Left lung (tissue), 10 donors: ENCODE data around the gene GFM1. TPM values are rescaled to one million over a fixed set of nuclear protein-coding genes. Genes with fewer than 3 reads are reported as not detected.

Experiments used
- ATAC-seq: fragments of 200-7000 bp; cut with Tn5 transposase; one replicate; pipeline ENCODE4 v1.9.1; 2020; ENCODE audit warnings: moderate library complexity
- DNase-seq, 4 donors: peaks; one replicate each; pipeline ENCODE4 v3.0.0-alpha.2; 2013 to 2020
- H3K27ac ChIP-seq, 2 donors: fragments of 200-600 bp; sonication (generic) in 1 of 2; one replicate each; pipeline versions ENCODE4 v1.5.0 to v1.8.0; 2020 to 2021
- H3K27me3 ChIP-seq, 2 donors: fragments of 200-600 bp; sonication (generic) in 1 of 2; one replicate each; pipeline versions ENCODE4 v1.5.0 to v1.8.0; 2020 to 2021
- H3K36me3 ChIP-seq, 2 donors: fragments of 200-600 bp; sonication (generic) in 1 of 2; one replicate each; pipeline versions ENCODE4 v1.5.0 to v1.8.0; 2020 to 2021
- H3K4me1 ChIP-seq, 2 donors: fragments of 200-600 bp; one replicate each; pipeline ENCODE4 v1.8.0; 2021
- H3K4me3 ChIP-seq, 2 donors: fragments of 200-600 bp; sonication (generic) in 1 of 2; one replicate each; pipeline versions ENCODE4 v1.5.0 to v1.8.0; 2020 to 2021; ENCODE audit warnings: mild to moderate bottlenecking in 1 of 2
- H3K9me3 ChIP-seq, 2 donors: fragments of 200-600 bp; sonication (generic) in 1 of 2; one replicate each; pipeline versions ENCODE4 v1.5.0 to v1.8.0; 2020 to 2021
- CTCF ChIP-seq, 2 donors: fragments of 200-600 bp; sonication (generic) in 1 of 2; IDR thresholded peaks; one replicate each; pipeline versions ENCODE4 v1.5.0 to v1.8.0; 2021; ENCODE audit warnings: antibody characterized with exemption in 2 of 2
- intact Hi-C, 2 donors: fragments of 100-400 bp; cut with DNase I; formaldehyde crosslinking; loops; one replicate each; pipeline versions ENCODE4 v1.11.2 to v1.14.2; 2022
- polyA plus RNA-seq, 6 donors: library from polyadenylated mRNA; unstranded; fragments of 120-200 nt; gene quantifications; one replicate each; pipeline ENCODE4 v1.2.1, GENCODE V29; 2013; ENCODE audit not compliant: insufficient read length in 6 of 6
- total RNA-seq, 2 donors: library from RNA; stranded (reverse); fragmentation: NEBNext Ultra II Directional; extraction: Animal tissue kit (Norgen Biotek cat#: 25700); gene quantifications; one replicate each; pipeline ENCODE4 v1.2.1, GENCODE V29; 2021
- donor health status: DM: no; HTN: yes; CAD: no.
- donor health status: DM: no; HTN: no; CAD: no.

Gene GFM1
- total and polyA plus RNA-seq, 8 donors: 28.9 to 63.8 (median 56.9) TPM

DNA sequence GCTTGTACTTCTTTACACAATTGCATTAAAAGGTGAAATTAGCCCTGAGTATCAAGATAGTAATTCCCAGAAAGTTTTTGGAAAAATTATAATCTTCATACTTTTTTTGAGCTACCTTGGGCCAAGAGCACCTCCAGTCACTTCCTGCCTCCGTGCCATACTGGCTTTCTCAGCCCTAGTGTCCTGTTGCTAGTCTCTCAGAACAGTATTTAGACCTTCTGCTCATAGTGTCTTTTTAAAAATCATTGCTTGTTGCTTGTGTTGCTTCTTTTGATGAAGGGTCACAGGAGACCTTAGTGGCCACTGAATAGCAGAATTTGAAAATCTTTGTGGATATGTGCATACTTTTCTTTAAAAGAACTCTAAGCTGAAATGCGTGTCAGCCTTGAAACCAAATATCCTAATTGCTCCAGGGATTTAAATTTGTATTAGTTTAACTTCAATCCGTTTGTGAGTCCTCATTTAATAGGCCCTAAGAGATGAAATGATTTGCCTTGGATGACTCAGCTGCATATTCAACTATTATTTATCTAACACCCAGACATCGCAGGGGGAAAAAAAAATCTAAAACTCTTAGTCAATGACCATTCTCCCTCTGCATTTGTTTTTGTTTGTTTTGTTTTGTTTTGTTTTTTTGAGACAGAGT is 57.2 kb downstream of the GFM1 start:
- intact Hi-C loops: no loop called here
- H3K9me3 ChIP-seq: no peaks in the 10 kb centered on the region
- DNase-seq (no peak), ATAC-seq (no peak)
- peaks cover 4 to 13% of the 10 kb centered on the region in 2 donors for H3K4me1 ChIP-seq
- TF ChIP-seq CTCF (IDR thresholded peaks at IDR 0.05): no peak
- no peak overlapping the region for H3K4me3 ChIP-seq
- peaks cover 0 to 12% of the 10 kb centered on the region in 2 donors for H3K36me3 ChIP-seq
- H3K27me3 ChIP-seq: no peaks in the 10 kb centered on the region
- no peak overlapping the region for H3K27ac ChIP-seq

GRCh38 chr3:158702815-158703481 is 58.6 kb downstream of the GFM1 start:
- TF ChIP-seq CTCF (IDR thresholded peaks at IDR 0.05): no peak
- Histone ChIP-seq H3K27me3 (no peaks in the 10 kb centered on the region), H3K27ac (peak overlapping the region in 1 of 2 donors; percentile 20), H3K9me3 (no peaks in the 10 kb centered on the region), H3K4me1 (peaks cover 4 to 13% of the 10 kb centered on the region in 2 donors), H3K36me3 (peaks cover 0 to 12% of the 10 kb centered on the region in 2 donors), H3K4me3 (no peak overlapping the region)
- no peak for ATAC-seq
- no peak for DNase-seq
- intact Hi-C loops: no loop called here

DNA sequence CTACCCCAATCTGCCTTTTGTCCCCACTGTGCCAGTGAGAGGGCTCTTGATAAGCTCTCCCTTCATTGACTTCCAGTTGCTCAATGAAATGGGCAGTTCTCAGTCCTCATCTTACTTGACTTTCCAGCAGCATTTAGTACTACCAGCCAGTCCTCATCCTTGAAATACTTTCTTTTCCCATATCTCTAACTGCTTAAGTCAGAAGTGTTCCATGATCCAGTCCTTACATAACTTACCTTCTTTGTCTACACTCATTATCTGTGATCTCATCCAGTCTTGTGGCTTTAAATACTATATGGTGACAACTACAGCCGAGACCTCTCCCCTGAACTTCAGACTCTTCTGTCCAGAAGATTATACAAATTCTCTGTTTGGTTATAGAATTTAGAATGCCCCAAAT is 59.2 kb downstream of the GFM1 start:
- intact Hi-C loops: no loop called here

GRCh38 chr3:158709666-158710083 is 65.3 kb downstream of the GFM1 start:
- Histone ChIP-seq H3K27ac (peak overlapping the region in 1 of 2 donors; percentile 60), H3K4me1 (peaks cover 0 to 42% of the 10 kb centered on the region in 2 donors), H3K36me3 (peaks cover 0 to 21% of the 10 kb centered on the region in 2 donors), H3K9me3 (no peaks in the 10 kb centered on the region), H3K4me3 (no peak overlapping the region), H3K27me3 (no peaks in the 10 kb centered on the region)
- peak in 1 of 4 donors; percentile 54 for DNase-seq
- ATAC-seq: peak; percentile 78
- no peak for TF ChIP-seq CTCF (IDR thresholded peaks at IDR 0.05)
- intact Hi-C loops: loop anchor here in 1 of 2 donors (10.0 kb wide), 1 partner anchor 45 kb away; no protein-coding TSS in a partner anchor

More for the DNA sequence above, 59.2 kb downstream of the GFM1 start:
- H3K4me1 ChIP-seq: peaks cover 4 to 13% of the 10 kb centered on the region in 2 donors
- no peaks in the 10 kb centered on the region for H3K9me3 ChIP-seq
- no peak overlapping the region for H3K4me3 ChIP-seq
- ATAC-seq (no peak), DNase-seq (no peak)
- no peak for TF ChIP-seq CTCF (IDR thresholded peaks at IDR 0.05)
- H3K27me3 ChIP-seq: no peaks in the 10 kb centered on the region
- H3K27ac ChIP-seq: peak overlapping the region in 1 of 2 donors; percentile 20
- peaks cover 0 to 16% of the 10 kb centered on the region in 2 donors for H3K36me3 ChIP-seq

GRCh38 chr3:158710601-158711000 is 66.3 kb downstream of the GFM1 start:
- no peak for DNase-seq
- peaks cover 0 to 21% of the 10 kb centered on the region in 2 donors for H3K36me3 ChIP-seq
- intact Hi-C loops: loop anchor here in 1 of 2 donors (10.0 kb wide), 1 partner anchor 46 kb away; no protein-coding TSS in a partner anchor

More at GRCh38 chr3:158710601-158711000, 66.3 kb downstream of the GFM1 start:
- ATAC-seq: no peak
- TF ChIP-seq CTCF (IDR thresholded peaks at IDR 0.05): no peak
- H3K27ac ChIP-seq: peak overlapping the region in 1 of 2 donors; percentile 65
- no peaks in the 10 kb centered on the region for H3K27me3 ChIP-seq
- peaks cover 0 to 42% of the 10 kb centered on the region in 2 donors for H3K4me1 ChIP-seq
- H3K4me3 ChIP-seq: no peak overlapping the region
- no peaks in the 10 kb centered on the region for H3K9me3 ChIP-seq
